HG03103 (cell line): ENCODE results near the gene LDHB.
A peak's percentile ranks its signal among the peaks of the same experiment; 100 is the strongest.
"Not testable (repeated sequence)": the region's sequence is repeated elsewhere in the genome, so short reads cannot be mapped to it uniquely, and the experiment has no call there.

Experiments used
- ATAC-seq: cut with Tn5 transposase; IDR thresholded peaks from one replicate; pipeline ENCODE4 v1.9.1; 2021; ENCODE audit warnings: low read depth; ENCODE audit not compliant: unreplicated experiment

Gene LDHB

DNA sequence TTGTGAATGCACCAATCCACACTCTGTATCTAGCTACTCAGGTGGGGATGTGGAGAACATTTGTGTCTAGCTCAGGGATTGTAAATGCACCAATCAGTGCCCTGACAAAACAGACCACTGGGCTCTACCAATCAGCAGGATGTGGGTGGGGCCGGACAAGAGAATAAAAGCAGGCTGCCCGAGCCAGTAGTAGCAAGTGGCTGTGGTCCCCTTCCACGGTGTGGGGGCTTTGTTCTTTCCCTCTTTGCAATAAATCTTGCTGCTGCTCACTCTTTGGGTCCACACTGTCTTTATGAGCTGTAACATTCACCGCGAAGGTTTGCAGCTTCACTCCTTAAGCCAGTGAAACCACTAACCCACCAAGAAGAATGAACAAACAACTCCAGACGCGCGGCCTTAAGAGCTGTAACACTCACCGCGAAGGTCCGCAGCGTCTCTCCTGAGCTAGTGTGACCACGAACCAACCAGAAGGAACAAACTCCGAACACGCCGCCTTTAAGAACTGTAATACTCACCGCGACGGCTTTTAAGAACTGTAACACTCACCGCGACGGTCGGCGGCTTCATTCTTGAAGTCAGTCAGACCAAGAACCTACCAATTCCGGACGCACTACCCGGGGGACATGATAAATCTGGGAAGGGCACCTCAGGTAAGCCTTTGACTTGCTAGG, 4.6 kb upstream of the LDHB start:
- no peak for ATAC-seq

GRCh38 chr12:21661396-21662093, 3.9 kb upstream of the LDHB start:
- ATAC-seq, result not testable (repeated sequence)

GRCh38 chr12:21659383-21659782, 1.7 kb upstream of the LDHB start:
- ATAC-seq, result no peak

GRCh38 chr12:21656905-21657325, 727 bp downstream of the LDHB start:
- ATAC-seq, result peak; percentile 23

- no peak for ATAC-seq
Measured at GRCh38 chr12:21655591-21655990, 2.1 kb downstream of the LDHB start.

DNA sequence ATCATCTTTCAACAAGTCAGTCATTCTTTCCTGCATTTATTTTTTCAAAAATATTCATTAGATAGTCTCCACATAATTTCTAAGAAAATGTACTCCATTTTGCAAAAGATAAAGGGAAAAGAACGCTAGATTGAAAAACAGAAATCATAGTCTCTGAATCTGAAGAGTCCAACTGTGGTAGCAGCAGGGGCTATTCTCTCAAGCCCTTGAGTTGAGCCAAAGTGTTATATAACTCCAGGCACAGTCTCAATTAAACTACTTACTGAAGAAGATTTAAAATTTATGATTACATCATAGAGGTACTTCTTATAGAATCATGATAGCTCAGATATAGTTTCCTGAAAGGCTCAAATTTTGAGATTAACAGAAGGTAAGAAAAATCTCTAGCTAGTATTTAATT, 5.8 kb downstream of the LDHB start:
- no peak for ATAC-seq

- ATAC-seq, result no peak
Measured at GRCh38 chr12:21650997-21651396, 6.6 kb downstream of the LDHB start.

GRCh38 chr12:21649034-21649433, 8.6 kb downstream of the LDHB start:
- ATAC-seq, result no peak

- ATAC-seq, result no peak
Measured at GRCh38 chr12:21648378-21648777, 9.3 kb downstream of the LDHB start.

- no peak for ATAC-seq
Measured at GRCh38 chr12:21647179-21647578, 10.5 kb downstream of the LDHB start.

DNA sequence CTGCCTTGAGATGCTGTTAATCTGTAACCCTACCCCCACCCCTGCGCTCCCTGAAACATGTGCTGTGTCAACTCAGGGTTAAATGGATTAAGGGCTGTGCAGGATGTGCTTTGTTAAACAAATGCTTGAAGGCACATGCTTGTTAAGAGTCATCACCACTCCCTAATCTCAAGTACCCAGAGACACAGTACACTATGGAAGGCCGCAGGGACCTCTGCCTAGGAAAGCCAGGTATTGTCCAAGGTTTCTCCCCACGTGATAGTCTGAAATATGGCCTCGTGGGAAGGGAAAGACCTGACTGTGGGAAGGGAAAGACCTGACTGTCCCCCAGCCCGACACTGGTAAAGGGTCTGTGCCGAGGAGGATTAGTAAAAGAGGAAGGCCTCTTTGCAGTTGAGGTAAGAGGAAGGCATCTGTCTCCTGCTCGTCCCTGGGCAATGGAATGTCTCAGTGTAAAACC, 12.6 kb downstream of the LDHB start:
- not testable (repeated sequence) for ATAC-seq

DNA sequence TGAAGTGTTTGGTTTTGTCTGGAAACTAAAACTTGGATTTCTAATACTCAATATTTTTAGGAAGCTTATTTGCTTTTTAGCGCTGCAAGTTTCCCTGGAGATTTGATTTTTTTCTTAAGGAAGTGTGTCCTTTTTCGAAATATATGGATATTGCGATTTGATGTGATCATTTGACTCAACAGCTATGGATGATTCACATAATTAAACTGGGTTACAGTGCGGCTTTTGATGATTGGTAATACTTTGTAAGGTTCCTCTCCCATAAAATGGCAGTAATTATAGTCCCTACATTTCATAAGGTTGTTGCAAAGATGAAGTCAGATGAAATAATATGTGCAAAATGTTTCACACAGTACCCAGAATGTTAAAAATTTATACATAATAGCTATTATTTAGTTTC, 13.1 kb downstream of the LDHB start:
- no peak for ATAC-seq

DNA sequence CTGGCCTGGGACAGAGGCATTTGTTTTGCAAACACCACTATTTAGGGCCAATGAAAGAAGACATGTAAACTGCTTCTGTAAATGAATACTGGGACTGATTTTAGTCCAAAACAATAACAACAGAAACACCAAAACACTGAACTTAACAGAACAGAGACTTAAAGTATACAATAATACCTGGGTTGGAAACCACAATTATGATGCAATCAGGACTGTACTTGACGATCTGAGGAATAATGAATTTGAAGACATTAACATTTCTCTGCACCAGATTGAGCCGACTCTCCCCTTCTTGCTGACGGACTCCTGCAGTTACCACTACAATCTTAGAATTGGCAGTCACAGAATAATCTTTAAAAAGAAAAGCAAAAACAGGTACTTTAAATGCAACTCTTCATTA, 13.9 kb downstream of the LDHB start:
- ATAC-seq, result no peak

GRCh38 chr12:21642707-21643389, 14.8 kb downstream of the LDHB start:
- no peak for ATAC-seq

- ATAC-seq, result no peak
Measured at GRCh38 chr12:21638054-21638891, 19.4 kb downstream of the LDHB start.

GRCh38 chr12:21634245-21634644, 23.4 kb downstream of the LDHB start:
- ATAC-seq, result no peak

DNA sequence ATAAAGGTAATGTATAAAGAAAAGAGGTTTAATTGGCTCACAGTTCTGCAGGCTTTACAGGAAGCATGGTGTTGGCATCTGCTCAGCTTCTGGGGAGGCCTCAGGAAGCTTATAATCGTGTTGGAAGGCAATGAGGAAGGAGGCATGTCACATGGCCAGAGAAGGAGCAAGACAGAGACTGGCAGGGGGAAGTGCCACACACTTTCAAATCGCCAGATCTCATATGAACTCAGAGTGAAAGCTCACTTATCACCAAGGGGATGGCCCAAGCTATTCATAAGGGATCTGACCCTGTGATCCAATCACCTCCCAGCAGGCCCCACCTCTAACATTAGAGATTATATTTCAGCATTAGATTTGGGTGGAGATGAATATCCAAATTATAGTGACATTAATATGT, 26.3 kb downstream of the LDHB start:
- ATAC-seq, result no peak

- ATAC-seq, result no peak
Measured at GRCh38 chr12:21627924-21628323, 29.7 kb downstream of the LDHB start.

DNA sequence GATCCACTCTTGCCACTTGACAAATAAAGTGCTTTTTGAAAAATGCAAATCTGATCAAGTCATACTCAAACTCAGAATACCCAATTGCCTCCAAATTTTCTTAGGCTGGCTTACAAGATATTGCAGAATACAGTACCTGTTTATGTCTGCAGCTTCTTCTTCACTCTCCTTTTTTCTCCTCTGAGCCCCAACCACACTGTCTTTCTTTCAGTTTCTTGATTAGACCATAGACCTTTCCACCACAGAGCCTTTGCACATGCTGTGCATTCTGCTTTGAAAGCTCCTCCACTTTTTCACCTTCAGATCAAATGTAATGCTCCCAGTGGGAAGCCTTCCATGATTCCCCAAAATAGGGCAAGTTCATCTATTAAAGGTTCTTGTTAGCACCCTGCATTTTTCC, 39.1 kb downstream of the LDHB start:
- ATAC-seq, result no peak

DNA sequence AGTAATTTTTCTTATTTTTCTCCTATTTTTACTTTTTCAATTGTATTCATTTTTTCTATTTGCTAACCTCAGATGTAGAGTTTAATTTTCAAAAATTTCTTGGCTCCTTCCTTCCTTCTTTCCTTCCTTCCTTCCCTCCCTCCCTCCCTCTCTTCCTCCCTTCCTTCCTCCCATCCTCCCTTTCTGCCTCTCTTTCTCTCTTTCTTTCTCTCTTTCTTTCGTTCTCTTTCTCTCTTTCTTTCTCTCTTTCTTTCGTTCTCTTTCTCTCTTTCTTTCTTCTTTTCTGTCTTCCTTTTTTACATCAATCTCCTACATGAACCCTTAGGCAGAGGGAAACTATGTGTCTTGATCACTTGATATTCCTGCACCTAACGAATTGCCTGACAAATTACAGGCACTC, 40.6 kb downstream of the LDHB start:
- ATAC-seq, result no peak

DNA sequence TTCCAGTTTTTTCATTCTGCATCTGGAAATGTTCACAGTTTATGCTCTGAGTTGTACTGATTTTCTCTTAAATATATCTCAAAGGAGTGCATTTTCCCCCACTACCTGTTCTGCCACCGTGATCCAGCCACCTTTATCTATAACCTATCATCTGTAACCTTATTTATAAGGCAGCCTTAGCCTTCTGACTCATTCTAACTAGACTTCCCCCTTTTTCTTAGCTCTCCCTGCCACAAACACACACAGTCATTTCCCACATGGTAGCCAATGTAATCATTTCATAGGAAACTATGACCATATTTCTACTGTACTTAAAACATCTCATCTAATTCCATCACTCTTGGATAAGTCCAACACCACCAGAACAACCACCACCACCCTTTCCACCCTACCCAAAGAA, 42.2 kb downstream of the LDHB start:
- ATAC-seq, result no peak
